Measurements from ENCODE around the gene USP3. TPM values are rescaled to one million over a fixed set of nuclear protein-coding genes. Genes with fewer than 3 reads are reported as not detected.

Gene USP3
- total RNA-seq, 1 experiment from 2014 or later: 54.2 TPM

DNA sequence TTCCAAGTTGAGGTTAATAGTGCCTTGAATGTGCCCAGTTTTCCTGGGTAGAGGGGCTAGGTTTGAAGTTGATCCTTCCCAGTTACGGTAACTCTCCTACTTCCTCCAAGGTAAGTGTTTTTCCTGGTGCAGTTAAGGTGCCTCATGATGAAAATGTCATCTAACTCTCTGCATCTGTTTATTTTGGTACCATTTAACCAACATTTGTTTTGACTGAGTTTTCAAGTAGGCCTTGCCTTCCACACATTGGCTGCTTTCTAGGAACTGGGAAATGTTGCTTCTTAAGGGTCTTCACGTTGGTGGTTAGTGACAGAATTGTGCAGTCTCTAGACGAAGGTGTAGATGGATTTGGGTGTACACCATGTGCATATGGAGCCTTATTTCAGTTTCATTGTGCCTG is 31.3 kb downstream of the USP3 start:
- no peak overlapping the region for H3K4me3 ChIP-seq (ENCODE audit: low read depth, low read length)
- Mint-ChIP-seq H3K4me3 (ENCODE audit: unreplicated experiment) (no peak overlapping the region), H3K9me3 (ENCODE audit: unreplicated experiment) (no peaks in the 10 kb centered on the region), H3K36me3 (ENCODE audit: insufficient read depth, unreplicated experiment) (peaks cover 9% of the 10 kb centered on the region), H3K27me3 (ENCODE audit: insufficient read depth, unreplicated experiment) (no peaks in the 10 kb centered on the region), H3K4me1 (ENCODE audit: low read depth, unreplicated experiment) (peaks cover 21% of the 10 kb centered on the region), H3K27ac (ENCODE audit: unreplicated experiment) (no peak overlapping the region)
- intact Hi-C loops (cut with micrococcal nuclease; ENCODE audit: unreplicated experiment): no loop called here
- CTCF ChIA-PET: no interaction called here
- DNase-seq: no peak
- POLR2A ChIA-PET: no interaction called here
- no peak for TF ChIP-seq CTCF (IDR thresholded peaks at IDR 0.05; ENCODE audit: insufficient read depth in 1 of 2, low read depth in 1 of 2, low read length in 1 of 2, severe bottlenecking in 1 of 2, unreplicated experiment in 1 of 2)
- H3K9me3 ChIP-seq: no peaks in the 10 kb centered on the region
- H3K36me3 ChIP-seq (ENCODE audit: control insufficient read depth, insufficient read depth, low read length): no peaks in the 10 kb centered on the region
- no peaks in the 10 kb centered on the region for H3K27me3 ChIP-seq (replicated peaks; ENCODE audit: control insufficient read depth, insufficient read depth, low read length)
- BruUV-seq (replicated peaks): no TSS peak
- no peaks in the 10 kb centered on the region; the same call in 1 of the 2 replicates for H3K4me1 ChIP-seq

DNA sequence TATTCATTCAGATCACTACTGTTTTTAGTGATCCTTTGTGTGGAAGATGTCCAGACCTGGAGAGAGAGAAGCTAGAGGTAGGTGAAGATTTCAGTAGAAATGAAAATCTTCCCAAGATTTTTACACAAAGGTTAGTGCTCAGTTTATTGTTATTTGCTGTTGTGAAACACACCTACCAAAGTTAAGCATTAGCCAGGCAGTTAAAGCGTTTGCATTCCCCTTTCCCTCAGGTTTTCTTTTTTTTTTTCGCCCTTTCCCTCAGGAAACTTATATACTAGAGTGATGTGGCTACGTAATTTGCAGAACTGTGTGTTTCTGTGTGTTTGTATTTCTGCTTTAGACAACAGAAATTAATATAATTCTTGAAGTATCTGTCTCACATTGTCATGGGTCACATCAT is 34.5 kb downstream of the USP3 start:
- BruUV-seq (replicated peaks): no TSS peak
- no peaks in the 10 kb centered on the region for H3K27me3 Mint-ChIP-seq (ENCODE audit: insufficient read depth, unreplicated experiment)
- H3K27ac Mint-ChIP-seq (ENCODE audit: unreplicated experiment): no peak overlapping the region
- DNase-seq: no peak
- Histone ChIP-seq H3K4me3 (ENCODE audit: low read depth, low read length) (no peak overlapping the region), H3K27me3 (replicated peaks; ENCODE audit: control insufficient read depth, insufficient read depth, low read length) (no peaks in the 10 kb centered on the region), H3K36me3 (ENCODE audit: control insufficient read depth, insufficient read depth, low read length) (no peaks in the 10 kb centered on the region; the same call in 1 of the 2 replicates), H3K4me1 (no peaks in the 10 kb centered on the region), H3K9me3 (no peaks in the 10 kb centered on the region)
- H3K36me3 Mint-ChIP-seq (ENCODE audit: insufficient read depth, unreplicated experiment): peaks cover 10% of the 10 kb centered on the region
- H3K4me1 Mint-ChIP-seq (ENCODE audit: low read depth, unreplicated experiment): peaks cover 11% of the 10 kb centered on the region
- intact Hi-C loops (cut with micrococcal nuclease; ENCODE audit: unreplicated experiment): no loop called here
- ChIA-PET POLR2A (no interaction called here), CTCF (no interaction called here)
- no peak overlapping the region for H3K4me3 Mint-ChIP-seq (ENCODE audit: unreplicated experiment)
- no peak for TF ChIP-seq CTCF (IDR thresholded peaks at IDR 0.05; ENCODE audit: insufficient read depth in 1 of 2, low read depth in 1 of 2, low read length in 1 of 2, severe bottlenecking in 1 of 2, unreplicated experiment in 1 of 2)
- H3K9me3 Mint-ChIP-seq (ENCODE audit: unreplicated experiment): no peaks in the 10 kb centered on the region

- peaks cover 14% of the 10 kb centered on the region for H3K36me3 Mint-ChIP-seq (ENCODE audit: insufficient read depth, unreplicated experiment)
- Histone ChIP-seq H3K4me3 (ENCODE audit: low read depth, low read length) (no peak overlapping the region), H3K4me1 (no peaks in the 10 kb centered on the region), H3K9me3 (no peaks in the 10 kb centered on the region), H3K27me3 (replicated peaks; ENCODE audit: control insufficient read depth, insufficient read depth, low read length) (no peaks in the 10 kb centered on the region), H3K36me3 (ENCODE audit: control insufficient read depth, insufficient read depth, low read length) (no peaks in the 10 kb centered on the region; the same call in 1 of the 2 replicates)
- DNase-seq: no peak
- intact Hi-C loops (cut with micrococcal nuclease; ENCODE audit: unreplicated experiment): no loop called here
- H3K27ac Mint-ChIP-seq (ENCODE audit: unreplicated experiment): no peak overlapping the region
- H3K4me1 Mint-ChIP-seq (ENCODE audit: low read depth, unreplicated experiment): peaks cover 11% of the 10 kb centered on the region
- H3K27me3 Mint-ChIP-seq (ENCODE audit: insufficient read depth, unreplicated experiment): no peaks in the 10 kb centered on the region
- H3K4me3 Mint-ChIP-seq (ENCODE audit: unreplicated experiment): no peak overlapping the region
- no peak for TF ChIP-seq CTCF (IDR thresholded peaks at IDR 0.05; ENCODE audit: insufficient read depth in 1 of 2, low read depth in 1 of 2, low read length in 1 of 2, severe bottlenecking in 1 of 2, unreplicated experiment in 1 of 2)
- ChIA-PET POLR2A (no interaction called here), CTCF (no interaction called here)
- no peaks in the 10 kb centered on the region for H3K9me3 Mint-ChIP-seq (ENCODE audit: unreplicated experiment)
- BruUV-seq (replicated peaks): no TSS peak
Observed at GRCh38 chr15:63539521-63539920, 35.1 kb downstream of the USP3 start.

All from Caco-2 (cell line).